ENCODE data around the gene PRKAG2. TPM values are rescaled to one million over a fixed set of nuclear protein-coding genes. Genes with fewer than 3 reads are reported as not detected.

Gene PRKAG2
- polyA plus RNA-seq, 1 donor = 12.3 TPM

DNA sequence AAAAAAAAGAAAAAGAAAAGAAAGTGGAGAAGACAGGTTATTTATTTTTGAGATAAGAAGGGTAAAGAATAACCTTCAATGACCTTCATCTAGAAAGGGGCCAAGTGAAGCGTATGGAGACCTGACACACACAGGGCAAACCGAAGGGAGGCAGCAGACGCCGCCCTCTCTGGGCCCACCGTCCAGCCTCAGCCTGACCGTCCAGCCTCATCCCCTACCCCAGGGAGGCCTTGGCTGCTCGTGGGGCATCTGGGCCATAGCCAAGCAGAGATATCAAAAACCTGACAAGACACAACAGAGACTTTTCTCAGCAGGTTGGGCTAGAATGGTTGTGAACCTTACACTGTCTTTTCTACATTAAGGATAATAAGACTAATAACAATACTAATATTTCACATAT is 10.9 kb downstream of the PRKAG2 start:
- no peak for DNase-seq (ENCODE audit: low read depth)

GRCh38 chr7:151865070-151865670 is 11.7 kb downstream of the PRKAG2 start:
- DNase-seq (ENCODE audit: low read depth) = no peak

- no peak for DNase-seq (ENCODE audit: low read depth)
Observed at GRCh38 chr7:151864561-151864960, 12.4 kb downstream of the PRKAG2 start.

DNA sequence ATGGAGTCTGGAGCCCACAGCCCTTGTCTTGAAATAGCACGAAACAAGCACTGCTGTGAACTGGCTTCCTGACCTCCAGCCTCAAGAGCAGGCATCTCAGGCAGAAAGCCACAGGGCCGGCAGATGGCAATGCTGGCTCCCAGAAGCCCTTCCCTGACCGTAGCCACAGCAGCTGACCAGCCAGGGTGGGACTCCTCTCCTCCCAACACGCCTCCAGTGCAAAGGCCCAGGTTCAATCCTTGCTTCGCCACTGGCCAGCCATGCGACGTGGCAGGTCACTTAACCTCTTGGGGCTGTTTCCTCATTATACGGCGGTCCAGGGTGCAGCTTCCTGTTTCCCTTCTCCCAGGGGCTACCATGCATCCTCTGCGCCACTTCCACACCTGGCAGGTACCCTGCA is 12.8 kb downstream of the PRKAG2 start:
- no peak for DNase-seq (ENCODE audit: low read depth)

DNA sequence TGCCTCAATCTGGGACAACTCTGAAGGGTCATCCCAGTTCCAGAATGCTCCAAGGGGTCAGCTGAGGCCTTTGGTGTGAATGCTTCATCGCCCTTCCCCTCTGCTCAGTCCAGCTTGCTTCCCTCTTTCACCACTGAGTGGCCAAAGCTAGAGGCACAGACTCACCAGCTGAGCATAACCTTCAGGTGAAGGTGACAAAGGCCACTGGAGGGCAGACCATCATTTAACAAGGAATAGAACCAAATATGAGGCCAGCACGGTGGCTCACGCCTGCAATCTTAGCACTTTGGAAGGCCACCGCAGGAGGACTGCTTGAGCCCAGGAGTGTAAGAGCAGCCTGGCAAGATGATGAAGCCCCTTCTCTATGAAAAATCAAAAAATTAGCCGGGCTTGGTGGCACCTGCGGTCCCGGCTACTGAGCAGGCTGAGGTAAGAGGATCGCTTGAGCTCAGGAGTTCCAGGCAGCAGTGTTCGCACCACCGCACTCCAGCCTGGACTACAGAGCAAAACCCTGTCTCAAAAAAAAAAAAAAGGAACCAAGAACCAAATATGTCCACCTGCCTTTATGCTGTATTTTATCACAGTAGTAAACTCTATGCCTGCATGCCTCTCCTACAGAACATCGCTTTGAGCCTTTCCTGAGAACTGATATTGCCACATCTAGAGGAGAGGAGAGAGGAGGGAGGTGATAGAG is 13.4 kb downstream of the PRKAG2 start:
- DNase-seq (ENCODE audit: low read depth) = no peak

DNA sequence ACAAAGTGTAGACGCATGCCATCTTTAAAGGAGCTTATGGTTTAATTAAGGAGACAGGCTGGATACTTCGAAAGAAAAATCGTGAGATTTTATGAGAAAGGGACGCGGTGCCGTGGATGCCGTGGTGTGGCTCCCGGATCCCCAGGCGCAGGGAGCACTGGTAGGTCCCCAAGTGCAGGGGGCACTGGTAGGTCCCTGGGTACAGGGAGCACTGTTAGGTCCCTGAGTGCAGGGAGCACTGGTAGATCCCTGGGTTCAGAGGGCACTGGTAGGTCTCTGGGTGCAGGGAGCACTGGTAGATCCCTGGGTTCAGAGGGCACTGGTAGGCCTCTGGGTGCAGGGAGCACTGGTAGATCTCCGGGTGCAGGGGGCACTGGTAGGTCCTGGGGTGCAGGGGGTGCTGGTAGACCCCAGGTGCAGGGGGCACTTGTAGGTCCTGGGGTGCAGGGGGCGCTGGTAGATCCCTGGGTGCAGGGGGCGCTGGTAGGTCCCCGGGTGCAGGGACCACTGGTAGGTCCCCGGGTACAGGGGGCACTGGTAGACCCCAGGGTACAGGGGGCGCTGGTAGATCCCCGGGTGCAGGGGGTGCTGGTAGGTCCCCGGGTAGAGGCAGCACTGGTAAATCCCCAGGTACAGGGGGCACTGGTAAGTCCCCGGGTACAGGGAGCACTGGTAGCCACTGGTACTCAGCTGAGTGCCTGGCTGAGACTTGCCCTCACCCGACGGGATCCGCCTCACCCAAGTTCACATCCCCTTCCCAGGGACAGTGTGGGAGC is 14.1 kb downstream of the PRKAG2 start:
- DNase-seq (ENCODE audit: low read depth) = no peak

DNA sequence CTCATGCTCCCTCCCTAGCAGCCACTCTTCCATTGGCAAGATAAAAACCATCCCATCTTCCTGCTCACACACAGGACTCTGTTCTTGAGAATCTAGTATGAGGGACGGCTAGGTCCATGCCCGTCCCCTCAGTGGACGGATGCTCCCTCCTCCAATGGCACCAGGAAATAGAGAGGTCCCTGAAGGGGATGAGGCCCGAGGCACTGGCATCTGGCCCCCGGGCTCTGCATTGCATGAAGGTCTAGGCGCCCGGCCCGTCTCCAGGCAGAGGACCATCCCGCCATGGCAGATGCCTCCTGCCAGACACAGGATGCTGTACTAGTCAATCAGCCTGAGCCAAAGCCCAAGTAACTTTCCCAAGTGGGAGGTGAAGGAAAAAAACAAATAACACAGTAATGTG is 15.0 kb downstream of the PRKAG2 start:
- no peak for DNase-seq (ENCODE audit: low read depth)

GRCh38 chr7:151860771-151861170 is 16.1 kb downstream of the PRKAG2 start:
- no peak for DNase-seq (ENCODE audit: low read depth)

- DNase-seq (ENCODE audit: low read depth) = no peak
Observed at GRCh38 chr7:151859948-151860685, 16.8 kb downstream of the PRKAG2 start.

DNA sequence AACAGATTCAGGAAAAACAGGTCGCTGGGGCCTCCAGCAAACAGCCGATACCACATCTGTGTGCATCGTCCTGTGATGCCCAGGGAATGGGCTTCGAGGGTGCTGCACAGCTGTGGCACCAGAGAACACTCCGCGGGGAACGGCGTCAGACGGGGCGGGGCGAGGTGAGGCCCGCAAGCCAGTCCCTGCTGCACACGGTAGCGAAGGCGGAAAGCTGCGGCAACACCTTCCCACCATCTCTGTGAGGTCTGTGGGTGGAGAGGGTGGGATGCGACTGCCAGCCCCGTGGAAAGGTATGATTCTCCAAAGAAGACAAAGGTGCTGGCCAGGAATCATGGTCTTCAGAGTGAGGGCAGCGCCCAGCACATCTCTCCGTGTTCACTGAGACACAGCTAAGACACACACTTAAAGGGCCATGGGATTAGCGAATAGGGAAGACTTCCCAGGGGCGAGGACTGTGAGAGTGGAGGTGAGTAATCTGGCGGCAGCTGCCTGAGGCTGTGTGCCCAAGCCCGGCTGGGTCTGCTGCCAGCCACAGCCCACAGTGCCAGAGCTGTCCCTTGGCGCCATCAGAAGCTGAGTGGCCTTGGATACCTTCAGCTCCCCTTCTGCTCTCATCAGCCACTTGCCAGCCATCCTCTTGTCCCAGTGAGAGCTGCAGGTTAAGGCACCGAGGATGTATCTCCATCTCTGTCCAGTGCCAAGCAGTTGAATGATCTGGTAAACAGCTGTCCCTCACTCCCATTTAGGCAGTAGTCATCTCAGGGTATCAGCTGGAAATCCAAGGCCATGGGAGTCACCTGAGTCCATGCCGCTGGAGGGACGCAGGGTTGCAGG is 17.6 kb downstream of the PRKAG2 start:
- no peak for DNase-seq (ENCODE audit: low read depth)

DNA sequence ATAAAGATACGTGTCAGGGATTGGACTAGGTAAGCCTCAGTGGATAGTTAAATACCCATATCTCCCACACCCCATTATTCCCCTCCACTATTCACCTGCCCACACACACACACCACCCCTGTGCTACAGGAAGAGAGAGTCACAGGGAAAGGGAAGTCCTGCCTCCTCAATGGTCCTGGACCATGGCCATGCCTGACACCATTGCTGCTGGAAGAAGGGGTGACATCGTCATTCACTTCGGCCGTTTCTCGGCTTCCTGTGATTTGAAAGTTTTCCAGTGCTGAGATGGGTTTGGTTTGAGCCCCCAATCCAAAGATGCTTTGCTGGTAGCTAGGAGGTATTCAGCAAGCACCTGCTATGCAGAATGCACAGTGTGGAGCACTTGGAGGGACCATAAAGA is 18.5 kb downstream of the PRKAG2 start:
- DNase-seq (ENCODE audit: low read depth) = no peak

DNA sequence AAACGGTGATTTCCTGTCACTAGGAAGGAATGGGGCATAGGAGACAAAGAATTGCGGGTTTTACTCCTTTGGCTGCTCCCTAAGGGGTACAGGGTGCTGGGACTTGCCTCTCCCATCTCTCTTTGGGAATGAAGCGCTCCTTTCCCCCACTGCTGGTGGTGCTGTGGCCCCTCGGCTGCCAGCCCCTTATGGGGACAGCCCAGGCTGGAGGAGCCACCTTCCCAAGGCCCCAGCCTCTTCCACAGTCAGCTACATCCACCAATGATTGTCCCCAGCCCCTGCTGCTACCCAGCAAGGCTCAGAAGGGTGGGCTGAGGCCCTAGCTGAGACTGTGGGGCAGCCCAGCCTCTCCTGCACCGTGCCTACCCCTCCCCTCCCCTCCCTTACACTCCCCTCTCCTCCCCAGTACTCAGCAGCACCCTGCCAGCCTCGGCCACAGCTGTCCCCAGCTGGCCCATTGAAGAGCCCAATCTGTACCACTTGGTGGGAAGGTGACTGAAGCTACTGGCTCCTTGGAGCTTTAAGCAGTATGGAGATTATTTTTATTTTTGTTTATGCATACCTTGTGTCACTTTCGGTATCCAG is 19.0 kb downstream of the PRKAG2 start:
- DNase-seq (ENCODE audit: low read depth) = no peak

- no peak for DNase-seq (ENCODE audit: low read depth)
Observed at GRCh38 chr7:151857412-151857811, 19.5 kb downstream of the PRKAG2 start.

- no peak for DNase-seq (ENCODE audit: low read depth)
Observed at GRCh38 chr7:151856516-151856915, 20.4 kb downstream of the PRKAG2 start.

GRCh38 chr7:151856098-151856497 is 20.8 kb downstream of the PRKAG2 start:
- no peak for DNase-seq (ENCODE audit: low read depth)

DNA sequence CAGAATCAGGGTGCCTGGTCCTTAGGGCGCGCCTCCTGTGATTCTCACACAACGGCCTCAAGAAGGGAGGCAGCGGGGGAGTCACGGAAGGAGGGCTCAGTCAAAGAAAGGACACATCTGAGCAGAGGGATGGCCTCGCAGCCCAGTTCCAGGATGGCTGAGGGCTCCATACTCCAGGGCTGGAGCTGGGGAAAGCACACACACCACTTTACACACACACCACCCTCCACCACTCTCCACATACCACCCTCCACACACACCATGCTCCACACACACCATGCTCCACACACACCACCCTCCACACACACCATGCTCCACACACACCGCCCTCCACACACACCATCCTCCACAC is 22.2 kb downstream of the PRKAG2 start:
- DNase-seq (ENCODE audit: low read depth) = no peak

- no peak for DNase-seq (ENCODE audit: low read depth)
Observed at GRCh38 chr7:151853896-151854719, 22.8 kb downstream of the PRKAG2 start.

DNA sequence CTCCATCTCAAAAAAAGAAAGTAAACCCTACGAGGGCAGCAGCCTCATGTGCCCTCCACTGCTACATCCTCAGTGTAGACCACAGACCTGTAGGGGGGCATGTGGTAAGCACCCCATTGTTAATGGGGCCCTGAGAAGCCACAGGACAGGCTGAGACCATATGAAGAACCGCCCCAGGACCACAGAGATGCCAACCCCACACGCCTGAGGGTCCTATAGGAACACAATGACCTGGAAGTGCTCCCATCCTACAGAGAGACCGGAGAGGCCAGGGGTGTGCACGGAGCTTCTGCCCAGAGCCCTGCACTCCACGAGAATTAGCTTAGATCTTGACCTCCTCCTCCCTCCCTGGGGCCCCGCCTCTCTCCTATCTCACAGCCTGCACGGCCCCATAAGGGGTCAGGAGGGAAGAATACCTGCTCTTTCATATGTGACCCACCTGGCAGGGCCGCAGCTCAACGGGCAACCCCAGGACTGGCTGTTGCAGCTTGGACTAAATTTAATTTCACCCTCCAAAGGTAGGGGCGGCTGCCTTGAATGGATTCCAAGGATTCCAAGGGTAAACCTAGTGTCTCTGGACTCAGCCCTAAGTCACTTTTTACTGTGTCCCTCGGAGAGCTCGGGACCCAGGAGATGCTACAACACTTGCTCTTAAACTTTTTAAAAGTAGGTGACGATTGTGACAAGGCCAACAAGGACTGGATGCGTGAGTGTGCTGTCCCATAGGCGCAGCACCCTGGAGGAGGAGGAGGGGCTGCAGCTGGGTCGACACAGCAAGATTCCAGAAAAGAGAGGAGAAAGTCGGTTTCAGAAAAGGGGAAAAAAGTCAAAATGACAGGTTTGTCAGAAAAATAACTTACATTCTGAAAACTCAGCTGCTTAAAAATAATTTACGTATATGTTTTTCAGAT is 24.2 kb downstream of the PRKAG2 start:
- DNase-seq (ENCODE audit: low read depth) = no peak

DNA sequence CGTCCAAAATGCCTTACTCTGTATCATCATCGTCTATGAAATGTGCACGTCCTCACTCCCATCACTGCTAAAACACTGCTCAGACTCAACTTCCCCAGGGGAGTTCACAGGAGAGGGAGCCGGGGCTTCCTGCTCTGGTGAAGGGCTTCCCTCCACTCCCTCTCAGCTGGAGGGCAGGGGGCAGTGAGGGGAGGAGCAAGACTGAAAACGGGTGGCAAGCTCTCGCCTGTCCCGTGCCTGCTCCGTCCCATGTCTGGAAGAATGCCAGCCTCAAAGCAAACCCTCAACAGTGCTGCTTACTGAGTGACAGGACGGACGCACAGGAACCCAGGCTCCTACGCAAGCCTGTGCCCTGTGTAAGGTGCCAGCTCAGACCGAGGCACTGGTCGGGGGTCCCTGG is 25.1 kb downstream of the PRKAG2 start:
- DNase-seq (ENCODE audit: low read depth) = no peak

Data from forelimb muscle (tissue), 1 donor.